Adrenal gland (tissue), 5 donors: Measurements from ENCODE around the gene FSD2.

ENCODE experiments used
- POLR2A ChIP-seq, 2 donors: fragments of 450-650 bp; IDR thresholded peaks; one replicate each; pipeline ENCODE4 v1.6.1; 2017; ENCODE audit warnings: antibody characterized with exemption in 2 of 2, mild to moderate bottlenecking in 2 of 2, moderate library complexity in 1 of 2
- TF ChIP-seq, protein P1 (sequence below), 6 experiments: fragments of 450-650 bp in 4 of 6; fragments of 200-600 bp in 2 of 6; sonication (generic) in 1 of 6; IDR thresholded peaks; 1 replicate in 5 of 6; 2 replicates in 1 of 6; pipeline versions ENCODE4 v1.5.1 to v1.8.0; 2016 to 2021; ENCODE audit warnings: antibody characterized with exemption in 6 of 6, mild to moderate bottlenecking in 2 of 6, moderate library complexity in 1 of 6
- donor health status: DM: no; HTN: no; CAD: no.

DNA sequence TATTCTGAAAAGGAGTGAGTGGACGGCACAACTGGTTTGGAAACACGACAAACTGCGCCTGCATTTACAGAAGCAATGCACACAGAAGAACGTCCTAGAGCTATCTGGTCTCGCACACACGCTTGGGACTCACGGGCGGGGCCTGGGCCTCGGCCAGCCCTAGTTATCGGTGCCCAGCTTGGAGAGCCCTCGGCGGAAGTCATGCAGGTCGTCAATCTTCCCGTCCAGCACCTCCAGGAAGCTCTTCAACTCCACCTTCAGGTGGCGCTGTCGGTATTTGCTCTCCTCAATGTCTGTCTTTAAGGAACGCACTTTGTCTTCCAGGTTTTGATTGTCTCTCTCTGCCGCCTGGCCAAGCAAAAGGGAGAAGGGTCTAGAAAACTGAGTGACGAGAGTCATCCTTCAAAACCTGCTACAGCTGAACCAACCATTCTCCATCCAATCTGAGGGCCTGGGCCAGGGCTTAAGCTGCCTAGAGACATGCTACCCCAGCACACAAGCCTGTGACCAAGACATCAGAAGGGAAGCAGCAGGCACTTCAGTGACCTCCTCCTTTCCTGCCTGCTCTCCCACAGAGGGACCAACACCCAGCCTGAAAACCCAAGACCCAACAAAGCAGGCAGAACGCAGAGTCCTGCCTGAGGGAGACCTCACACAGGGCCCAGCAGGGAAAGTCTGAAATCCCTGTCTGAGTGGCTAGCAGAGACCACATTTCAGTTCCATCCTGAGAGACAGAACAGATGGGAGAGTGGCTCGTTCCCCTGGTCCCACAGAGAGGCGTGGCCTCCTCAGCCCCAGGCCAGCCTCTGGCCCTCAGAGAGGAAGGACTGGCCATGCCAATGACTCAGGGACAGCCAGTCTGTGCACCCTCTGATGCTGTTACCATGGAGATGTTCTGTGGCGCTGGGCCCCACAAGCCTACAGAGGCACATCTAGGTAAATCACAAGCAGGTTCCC lies 44.0 kb upstream of the FSD2 start:
- TF ChIP-seq, protein P1, sequence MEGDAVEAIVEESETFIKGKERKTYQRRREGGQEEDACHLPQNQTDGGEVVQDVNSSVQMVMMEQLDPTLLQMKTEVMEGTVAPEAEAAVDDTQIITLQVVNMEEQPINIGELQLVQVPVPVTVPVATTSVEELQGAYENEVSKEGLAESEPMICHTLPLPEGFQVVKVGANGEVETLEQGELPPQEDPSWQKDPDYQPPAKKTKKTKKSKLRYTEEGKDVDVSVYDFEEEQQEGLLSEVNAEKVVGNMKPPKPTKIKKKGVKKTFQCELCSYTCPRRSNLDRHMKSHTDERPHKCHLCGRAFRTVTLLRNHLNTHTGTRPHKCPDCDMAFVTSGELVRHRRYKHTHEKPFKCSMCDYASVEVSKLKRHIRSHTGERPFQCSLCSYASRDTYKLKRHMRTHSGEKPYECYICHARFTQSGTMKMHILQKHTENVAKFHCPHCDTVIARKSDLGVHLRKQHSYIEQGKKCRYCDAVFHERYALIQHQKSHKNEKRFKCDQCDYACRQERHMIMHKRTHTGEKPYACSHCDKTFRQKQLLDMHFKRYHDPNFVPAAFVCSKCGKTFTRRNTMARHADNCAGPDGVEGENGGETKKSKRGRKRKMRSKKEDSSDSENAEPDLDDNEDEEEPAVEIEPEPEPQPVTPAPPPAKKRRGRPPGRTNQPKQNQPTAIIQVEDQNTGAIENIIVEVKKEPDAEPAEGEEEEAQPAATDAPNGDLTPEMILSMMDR (IDR thresholded peaks at IDR 0.05) = peak; percentile 68 to 91 (median 86)
- peak in 1 of 2 donors; percentile 21 for TF ChIP-seq POLR2A (IDR thresholded peaks at IDR 0.05)
